ENCODE results near the gene PLEKHA6. TPM values are rescaled to one million over a fixed set of nuclear protein-coding genes. Genes with fewer than 3 reads are reported as not detected.
A peak's percentile ranks its signal among the peaks of the same experiment; 100 is the strongest.

PLEKHA6 gene, protein sequence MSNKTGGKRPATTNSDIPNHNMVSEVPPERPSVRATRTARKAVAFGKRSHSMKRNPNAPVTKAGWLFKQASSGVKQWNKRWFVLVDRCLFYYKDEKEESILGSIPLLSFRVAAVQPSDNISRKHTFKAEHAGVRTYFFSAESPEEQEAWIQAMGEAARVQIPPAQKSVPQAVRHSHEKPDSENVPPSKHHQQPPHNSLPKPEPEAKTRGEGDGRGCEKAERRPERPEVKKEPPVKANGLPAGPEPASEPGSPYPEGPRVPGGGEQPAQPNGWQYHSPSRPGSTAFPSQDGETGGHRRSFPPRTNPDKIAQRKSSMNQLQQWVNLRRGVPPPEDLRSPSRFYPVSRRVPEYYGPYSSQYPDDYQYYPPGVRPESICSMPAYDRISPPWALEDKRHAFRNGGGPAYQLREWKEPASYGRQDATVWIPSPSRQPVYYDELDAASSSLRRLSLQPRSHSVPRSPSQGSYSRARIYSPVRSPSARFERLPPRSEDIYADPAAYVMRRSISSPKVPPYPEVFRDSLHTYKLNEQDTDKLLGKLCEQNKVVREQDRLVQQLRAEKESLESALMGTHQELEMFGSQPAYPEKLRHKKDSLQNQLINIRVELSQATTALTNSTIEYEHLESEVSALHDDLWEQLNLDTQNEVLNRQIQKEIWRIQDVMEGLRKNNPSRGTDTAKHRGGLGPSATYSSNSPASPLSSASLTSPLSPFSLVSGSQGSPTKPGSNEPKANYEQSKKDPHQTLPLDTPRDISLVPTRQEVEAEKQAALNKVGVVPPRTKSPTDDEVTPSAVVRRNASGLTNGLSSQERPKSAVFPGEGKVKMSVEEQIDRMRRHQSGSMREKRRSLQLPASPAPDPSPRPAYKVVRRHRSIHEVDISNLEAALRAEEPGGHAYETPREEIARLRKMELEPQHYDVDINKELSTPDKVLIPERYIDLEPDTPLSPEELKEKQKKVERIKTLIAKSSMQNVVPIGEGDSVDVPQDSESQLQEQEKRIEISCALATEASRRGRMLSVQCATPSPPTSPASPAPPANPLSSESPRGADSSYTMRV
- 10 to 100 TPM; 14.1 to 19.8 TPM for total RNA-seq
- long read RNA-seq, partial matches to known transcripts, result 8 of 15 reads
- long read RNA-seq, other reads (novel, unspliced or antisense), result 7 of 15 reads

DNA sequence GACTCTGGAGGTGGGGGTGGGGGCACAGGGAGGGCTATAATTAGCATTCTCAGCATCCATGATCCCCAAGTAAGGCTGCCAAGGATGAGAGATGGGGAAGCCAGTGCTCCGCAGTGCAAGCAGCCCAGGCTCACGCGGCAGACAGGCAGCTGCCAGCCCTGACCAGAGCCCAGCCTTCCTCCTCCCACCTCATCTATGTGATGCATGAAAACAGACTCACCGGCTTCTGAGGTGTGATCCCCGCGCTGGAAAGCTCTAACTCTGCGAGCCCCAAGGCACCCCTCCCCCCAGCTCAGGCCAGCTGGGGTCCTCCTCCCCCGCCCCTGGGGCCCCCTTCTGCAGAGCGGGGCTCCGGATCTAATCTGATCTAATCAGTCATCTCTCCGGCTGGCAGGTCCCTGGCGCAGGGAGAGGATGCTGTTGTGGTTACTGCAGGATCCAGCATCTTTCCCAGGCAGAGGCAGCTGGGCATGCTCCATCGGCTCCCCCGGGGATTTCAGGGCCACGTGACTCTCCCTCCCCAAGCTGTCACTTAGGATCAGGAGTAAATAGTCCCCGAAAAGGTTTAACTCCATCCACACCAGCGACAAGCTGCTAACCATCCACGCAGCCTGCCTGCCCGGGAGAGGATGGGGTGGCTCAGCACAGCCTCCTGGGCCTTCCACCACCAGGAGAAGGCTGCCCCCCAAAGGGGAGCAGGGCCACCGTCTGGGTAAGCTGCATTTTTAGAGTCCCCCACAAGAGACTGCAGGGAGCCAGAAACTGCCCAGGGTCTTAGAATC, at the start of gene PLEKHA6:
PLEKHA6 (minus strand) TSS at position 456 of the 782 bp plus-strand sequence. CDS start 86,202 bp downstream, outside the sequence.
- ATAC-seq (peak; percentile 17 to 42), DNase-seq (peak; percentile 36)
- intact Hi-C loops (cut with DNase I), result loop anchor here (5.0 to 10.0 kb wide), 5 partner anchors 102 to 495 kb away; partner anchors contain the start of genes GOLT1A (in 2 of the 2) and SNRPE (in 1 of the 2)

DNA sequence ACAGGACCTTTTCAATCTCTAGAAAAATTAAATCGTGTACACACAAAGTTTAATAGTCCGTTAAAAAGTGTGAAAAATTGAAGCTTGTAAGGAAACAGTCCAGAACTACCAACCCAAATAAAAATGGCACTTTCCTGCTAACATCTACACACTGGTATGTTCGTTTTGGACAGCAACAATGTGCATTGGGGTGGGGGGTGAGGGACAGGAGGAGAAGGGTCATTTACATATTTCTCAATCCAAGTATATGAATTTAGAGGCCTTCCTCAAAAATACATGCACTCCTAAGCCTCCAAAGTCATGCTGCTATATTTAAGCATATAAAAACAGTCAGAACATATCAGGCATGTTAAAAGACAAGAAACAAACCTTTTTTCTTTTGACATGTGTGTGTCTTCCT, 49.4 kb upstream of the PLEKHA6 start:
- no peak for DNase-seq
- intact Hi-C loops (cut with DNase I), result no loop called here
- ATAC-seq, result no peak

DNA sequence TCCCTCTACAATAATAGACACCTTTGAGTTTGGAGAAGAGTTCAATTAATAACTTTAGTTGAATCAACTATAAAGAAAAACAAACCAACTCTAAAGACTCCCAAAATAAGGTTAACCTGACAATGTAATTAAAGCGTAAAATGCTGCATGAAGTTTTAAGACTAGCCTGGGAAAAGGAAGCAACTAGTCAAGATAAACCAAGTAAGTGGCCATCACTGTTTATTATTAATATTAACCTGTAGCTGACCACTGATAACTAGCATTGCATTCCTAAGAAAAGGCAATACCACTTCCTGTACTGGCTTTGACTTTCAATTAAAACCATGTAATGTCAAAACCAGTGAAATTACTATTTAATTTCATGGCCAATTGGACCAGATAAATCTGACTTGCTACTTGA, 48.9 kb upstream of the PLEKHA6 start:
- DNase-seq (no peak), ATAC-seq (no peak)
- intact Hi-C loops (cut with DNase I), result no loop called here

DNA sequence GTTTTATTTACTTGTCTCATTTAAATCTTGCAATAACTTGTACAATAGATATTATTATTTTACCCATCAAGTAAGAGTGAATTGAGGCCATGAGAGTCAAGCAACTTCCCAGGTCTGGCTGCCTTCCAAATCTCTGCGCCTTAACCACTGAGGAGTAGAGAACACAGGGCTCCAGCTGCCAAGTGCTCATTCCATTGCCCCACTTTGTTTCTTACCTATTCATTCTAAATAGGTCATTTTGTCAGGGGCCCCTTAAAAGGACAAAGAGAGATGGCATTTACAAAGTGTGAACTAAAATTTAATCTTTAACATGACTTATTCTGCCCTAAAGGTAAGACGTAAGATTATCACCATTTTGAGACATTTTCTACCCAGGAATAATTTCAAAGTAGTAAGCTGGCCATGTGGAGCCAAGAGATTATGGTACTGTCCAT, 48.4 kb upstream of the PLEKHA6 start:
- DNase-seq (peak; percentile 83), ATAC-seq (no peak)
- intact Hi-C loops (cut with DNase I), result no loop called here

DNA sequence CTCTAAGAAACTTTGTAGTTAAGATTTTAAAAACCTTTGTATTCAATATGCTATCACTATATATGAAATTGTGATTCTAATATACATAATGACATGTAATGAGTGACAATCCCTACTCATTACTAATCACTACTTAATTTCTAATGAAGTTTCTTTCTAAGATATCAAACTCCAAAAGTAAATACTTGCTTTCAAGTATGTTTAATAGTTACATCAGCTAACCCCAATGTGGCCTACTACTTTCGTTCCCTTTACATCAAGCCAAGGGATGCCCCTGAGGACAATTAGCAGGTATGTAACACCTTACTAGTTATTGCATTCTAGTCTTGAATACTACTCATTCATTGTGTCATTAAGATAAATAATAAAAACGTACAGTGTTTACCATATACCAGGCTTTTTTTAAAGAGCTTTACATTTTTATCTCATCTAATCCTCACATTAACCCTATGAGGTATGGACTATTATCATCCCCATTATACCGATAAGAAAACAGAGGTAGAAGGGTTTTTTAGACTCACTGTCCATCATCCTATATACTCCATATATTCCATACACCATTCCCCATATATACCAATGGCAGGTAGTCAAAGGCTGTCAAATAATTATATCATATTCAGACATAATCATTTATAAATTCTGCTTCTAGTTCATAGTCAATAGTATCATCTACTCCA, 47.7 kb upstream of the PLEKHA6 start:
- DNase-seq (no peak), ATAC-seq (no peak)
- intact Hi-C loops (cut with DNase I), result no loop called here

DNA sequence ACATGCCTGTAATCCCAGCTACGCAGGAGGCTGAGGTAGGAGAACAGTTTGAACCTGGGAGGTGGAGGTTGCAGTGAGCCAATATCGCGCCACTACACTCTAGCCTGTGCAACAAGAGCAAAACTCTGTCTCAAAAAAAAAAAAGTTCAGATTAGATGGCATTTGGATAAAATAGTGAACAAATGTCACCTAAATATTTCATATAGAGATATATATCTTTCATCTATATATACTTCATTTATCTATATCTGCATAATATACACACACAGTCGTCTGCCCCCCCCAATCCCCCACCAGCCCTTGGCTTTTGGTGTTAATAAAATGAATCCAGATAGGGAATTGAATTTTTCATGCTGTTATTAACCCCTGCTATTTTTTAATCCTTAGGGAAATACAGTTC, 46.9 kb upstream of the PLEKHA6 start:
- DNase-seq (no peak), ATAC-seq (no peak)
- intact Hi-C loops (cut with DNase I), result no loop called here

DNA sequence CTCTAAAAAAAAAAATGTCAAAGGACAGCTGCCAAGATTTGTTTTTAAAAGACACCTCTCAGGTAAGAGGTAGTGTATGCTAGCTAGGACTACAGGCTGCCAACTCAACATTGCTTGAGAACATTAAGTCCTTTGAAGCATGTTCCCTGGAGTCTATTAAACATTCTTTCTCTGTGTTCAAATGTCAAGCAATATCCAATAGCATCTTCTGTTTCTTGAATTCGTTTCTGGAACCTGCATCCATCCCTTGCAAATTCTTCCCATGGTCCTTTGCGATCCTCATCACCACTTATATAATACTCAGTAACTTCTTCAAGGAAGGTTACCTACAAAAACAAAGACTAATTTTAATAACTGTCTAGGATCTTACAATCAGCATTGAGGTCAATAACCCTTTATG, 46.3 kb upstream of the PLEKHA6 start:
- intact Hi-C loops (cut with DNase I), result no loop called here

DNA sequence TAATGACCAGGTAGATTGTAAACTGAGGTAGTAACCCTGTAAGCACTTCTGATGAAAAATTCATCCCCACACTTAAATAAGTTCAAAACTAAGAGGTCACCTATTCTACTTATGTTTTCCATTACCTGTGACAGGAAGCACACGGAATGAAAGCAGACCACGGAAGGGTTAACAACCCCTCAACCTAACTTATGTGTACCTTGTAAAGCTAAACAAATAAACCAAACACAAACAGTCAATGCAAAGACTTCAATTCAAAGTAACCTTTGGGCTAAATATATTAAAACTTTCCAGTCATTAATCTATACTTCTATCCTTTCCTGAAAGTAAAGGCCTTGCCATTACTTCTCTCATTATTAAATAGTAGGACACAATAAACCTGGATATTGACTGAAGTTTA, 44.9 kb upstream of the PLEKHA6 start:
- no peak for DNase-seq
- no peak for ATAC-seq
- intact Hi-C loops (cut with DNase I), result no loop called here

More for the DNA sequence above, 46.3 kb upstream of the PLEKHA6 start:
- DNase-seq (no peak), ATAC-seq (no peak)

DNA sequence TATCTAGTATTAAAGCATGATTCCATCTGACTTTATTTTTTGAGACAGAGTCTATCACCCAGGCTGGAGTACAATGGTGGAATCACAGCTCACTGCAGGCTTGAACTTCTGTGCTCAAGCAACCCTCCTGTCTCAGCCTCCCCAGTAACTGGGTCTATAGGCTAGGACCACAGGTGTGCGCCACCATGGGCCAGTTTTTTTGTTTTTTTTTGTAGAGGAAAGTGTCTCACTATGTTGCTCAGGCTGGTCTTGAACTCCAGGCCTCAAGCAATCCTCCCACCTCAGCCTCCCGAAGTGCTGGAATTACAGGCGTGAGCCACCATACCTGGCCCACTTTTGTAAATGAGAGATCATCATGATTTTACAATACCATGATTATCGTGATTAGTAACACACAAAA, 42.7 kb upstream of the PLEKHA6 start:
- intact Hi-C loops (cut with DNase I), result no loop called here
- DNase-seq (no peak), ATAC-seq (no peak)

DNA sequence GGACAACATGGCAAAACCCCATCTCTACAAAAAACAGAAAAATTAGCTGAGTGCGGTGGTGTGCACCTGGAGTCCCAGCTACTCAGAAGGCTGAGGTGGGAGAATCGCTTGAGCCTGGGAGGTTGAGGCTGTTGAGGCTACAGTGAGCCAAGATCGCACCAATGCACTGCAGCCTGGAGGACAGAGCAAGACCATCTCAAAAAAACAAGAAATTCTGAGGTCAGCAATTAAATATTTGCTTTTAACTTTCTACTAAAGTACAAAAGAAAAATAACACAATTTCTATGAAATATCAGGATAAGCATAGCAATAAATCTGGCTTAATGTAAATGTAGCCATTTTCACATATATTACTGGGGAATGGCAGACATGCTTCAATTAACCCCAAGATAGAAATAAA, 42.0 kb upstream of the PLEKHA6 start:
- no peak for ATAC-seq
- DNase-seq, result no peak
- intact Hi-C loops (cut with DNase I), result no loop called here

DNA sequence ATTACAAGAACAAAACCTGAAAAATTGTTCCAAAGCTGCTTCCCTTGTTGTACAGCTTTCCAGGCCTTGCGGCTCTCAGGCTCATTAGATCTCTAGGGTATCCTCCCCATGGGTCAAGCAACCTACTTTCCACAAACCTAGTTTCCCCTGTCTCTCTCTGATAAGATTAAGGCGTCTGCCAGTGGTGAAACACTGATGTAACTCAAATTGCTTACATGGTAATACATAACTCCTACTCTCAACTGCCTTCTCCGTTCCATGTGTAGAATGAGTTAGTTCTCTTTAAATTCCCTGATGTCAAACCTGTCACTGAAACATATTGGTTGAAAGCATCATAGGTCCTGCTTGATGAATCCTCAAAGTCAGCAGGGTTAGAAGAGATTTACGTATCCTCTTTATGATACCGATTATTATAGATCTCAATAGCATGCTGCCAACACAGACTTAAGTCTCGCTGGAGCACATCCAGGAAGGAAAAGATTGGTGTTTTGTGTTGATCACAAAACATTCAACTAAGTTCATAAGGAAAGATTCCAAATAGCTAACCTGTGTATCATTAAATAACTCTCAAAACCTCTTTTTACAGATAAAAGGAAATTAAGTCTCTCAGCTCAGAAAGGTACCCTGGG, 41.3 kb upstream of the PLEKHA6 start:
- DNase-seq (no peak), ATAC-seq (peak in 1 of 2 donors; percentile 23)
- intact Hi-C loops (cut with DNase I), result no loop called here

DNA sequence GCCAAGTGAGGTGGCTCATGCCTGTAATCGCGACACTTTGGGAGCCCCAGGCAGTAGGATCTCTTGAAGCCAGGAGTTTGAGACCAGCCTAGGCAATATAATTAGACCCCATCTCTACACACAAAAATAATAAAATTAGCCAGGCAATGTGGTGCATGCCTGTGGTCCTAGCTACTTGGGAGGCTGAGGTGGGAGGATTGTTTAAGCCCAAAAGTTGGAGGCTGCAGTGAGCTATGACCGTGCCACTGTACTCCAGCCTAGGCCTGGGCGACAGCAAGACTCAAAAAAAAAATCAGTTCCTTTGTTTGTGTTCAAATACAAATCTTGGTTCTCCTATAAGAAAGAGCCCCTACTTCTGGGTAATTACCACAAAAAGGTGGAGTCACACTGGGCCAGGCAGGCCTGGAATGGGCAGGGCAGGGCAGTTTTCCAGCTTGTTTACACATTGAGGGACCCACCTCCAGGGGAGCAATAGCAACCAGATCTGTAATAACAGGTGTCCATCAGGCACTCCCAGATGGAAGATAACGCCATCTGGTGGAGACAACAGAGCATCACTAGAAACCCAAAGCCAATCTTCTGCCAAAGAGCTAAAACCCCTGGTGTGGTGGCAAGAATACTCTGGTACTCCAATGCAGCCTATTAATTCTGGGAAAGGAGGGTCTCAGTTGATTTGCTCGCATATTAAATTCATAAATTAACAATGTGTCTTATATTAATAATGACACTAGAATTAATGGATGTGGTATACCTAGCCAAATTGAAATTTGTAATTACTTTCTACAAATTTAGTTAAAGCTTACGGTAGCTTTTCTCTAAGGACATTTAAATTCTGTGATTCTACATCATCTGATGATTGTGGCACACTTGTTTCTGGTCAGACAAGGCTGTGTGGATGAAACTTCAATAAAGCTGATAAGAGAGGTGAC, 38.7 kb upstream of the PLEKHA6 start:
- intact Hi-C loops (cut with DNase I), result no loop called here
- ATAC-seq, result peak; percentile 75 to 84
- peak; percentile 44 for DNase-seq

DNA sequence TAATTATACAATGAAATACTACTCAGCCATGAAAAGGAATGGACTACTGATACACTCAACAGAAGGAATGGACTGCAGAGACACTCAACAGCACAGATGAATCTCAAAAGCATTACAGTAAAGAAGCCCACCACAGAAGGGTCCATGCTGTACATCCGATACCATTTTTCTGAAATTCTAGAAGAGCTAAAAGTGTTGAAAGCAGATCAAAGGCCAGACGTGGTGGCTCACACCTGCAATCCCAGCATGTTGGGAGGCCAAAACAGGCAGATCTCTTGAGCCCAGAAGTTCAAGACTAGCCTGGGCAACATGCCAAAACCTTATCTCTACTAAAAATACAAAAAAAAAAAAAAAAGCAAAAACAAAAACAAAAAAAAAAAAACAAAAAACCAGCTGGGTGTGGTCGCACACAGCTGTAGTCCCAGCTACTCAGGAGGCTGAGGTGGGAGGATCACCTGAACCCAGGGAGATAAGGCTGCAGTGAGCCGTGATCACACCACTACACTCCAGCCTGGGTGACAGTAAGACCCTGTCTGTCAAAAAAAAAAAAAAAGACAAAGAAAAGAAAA, 36.4 kb upstream of the PLEKHA6 start:
- DNase-seq, result no peak
- ATAC-seq, result no peak
- intact Hi-C loops (cut with DNase I), result no loop called here

DNA sequence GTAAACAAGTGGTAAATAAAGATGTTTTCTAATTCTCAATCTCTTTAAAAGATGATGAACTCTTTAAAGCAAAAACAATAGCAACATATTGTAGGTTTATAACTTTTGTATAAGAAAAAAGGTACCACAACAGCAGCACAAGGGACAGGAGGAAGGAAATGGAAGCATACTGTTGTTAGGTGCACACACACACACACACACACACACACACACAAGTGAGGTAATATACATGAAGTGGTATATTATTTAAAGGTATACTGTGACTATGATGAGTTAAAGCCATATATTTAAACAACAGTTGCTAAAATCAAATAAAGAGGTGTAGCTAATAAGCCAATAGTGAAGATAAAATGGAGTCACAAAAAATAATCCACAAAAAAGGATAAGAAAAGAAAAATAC, 31.9 kb upstream of the PLEKHA6 start:
- DNase-seq (no peak), ATAC-seq (no peak)
- intact Hi-C loops (cut with DNase I), result no loop called here

DNA sequence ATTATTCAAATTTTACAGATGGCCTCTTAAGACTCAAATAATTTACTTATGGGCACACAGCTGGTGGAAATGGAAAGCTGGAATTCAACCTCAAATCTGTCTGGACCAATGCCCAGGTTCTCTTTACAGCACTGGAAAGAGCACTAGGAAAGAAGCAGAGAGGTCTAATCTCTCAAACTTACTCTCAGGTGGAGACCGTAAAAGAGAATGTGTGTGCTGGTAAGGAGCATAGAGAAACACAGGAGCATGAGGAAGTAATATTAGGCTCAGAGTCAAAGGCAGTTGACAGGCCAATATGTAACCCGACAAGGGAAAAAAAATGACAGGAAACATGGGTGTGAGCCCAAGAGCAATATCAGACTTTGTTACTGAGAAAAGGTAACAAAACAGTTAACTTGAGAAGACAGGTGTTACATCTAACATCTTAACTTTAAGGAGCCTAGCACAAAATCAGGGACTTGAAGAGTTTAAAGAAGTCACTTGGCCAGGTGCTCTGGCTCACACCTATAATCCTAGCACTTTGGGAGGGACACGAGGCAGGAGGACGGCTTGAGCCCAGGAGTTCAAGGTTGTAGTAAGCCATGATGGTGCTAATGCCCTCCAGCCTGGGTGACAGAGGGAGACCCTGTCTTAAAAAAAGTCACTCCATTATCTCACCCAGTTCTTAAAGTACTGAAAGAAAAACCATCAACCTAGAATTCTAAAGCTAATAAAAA, 31.2 kb upstream of the PLEKHA6 start:
- ATAC-seq (no peak), DNase-seq (no peak)
- intact Hi-C loops (cut with DNase I), result no loop called here

DNA sequence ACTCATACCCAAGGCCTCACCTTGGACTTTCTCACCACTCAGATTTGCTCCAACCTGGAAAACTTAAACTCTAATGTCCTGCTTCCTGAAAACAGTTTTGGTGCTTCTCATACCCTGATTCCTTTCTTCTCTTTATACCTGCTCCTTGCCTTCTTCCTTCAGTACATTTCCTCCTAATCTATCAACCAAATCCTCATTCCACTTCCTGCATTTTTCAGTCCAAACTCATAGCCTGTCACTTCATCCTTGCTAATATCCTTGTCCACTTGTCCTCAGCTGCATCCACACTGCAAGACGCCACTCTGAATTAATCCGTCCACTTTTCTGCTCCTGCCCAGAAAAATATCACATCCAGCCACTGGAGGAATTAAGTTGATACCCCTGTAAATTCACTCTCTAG, 26.0 kb upstream of the PLEKHA6 start:
- DNase-seq, result no peak
- no peak for ATAC-seq
- intact Hi-C loops (cut with DNase I), result no loop called here

Data from left cardiac atrium (tissue), 4 donors.